ENCODE data around the gene TXK. TPM values are rescaled to one million over a fixed set of nuclear protein-coding genes. Genes with fewer than 3 reads are reported as not detected.

TXK gene
- total and polyA plus RNA-seq, 12 donors, result 0.55 to 4.9 (median 1.4) TPM

GRCh38 chr4:48067536-48067935, 66.5 kb downstream of the TXK start:
- 81 to 95% (median 88%) methylated on average over 9 of the region's 9 CpGs for WGBS, 4 donors

DNA sequence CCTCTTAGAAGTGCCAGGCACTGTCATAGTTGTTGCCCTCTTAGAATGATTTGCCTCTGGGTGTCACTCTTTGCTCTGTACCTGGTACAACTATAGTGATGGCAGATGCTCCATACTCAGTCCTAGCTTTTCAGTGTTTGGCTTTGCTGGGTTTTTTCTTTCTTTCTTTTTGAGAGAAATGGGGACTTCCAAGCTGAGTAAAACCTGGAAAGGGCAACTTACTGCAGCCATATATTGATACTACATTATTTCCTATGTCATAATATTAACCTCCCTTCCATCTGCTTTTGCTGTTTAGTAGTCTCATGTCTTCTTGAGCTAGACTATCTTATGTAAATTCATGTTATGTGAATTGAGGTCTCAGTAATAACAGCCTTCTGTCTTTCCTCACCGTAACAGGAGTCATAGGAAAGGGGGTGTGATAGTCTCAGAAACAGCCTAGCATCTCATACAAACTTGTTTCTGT, 68.4 kb downstream of the TXK start:
- Histone ChIP-seq H3K4me1 (replicated peaks in 1 of 2) (no peaks in the 10 kb centered on the region), H3K27ac (no peak overlapping the region), H3K27me3 (no peaks in the 10 kb centered on the region), H3K4me3 (no peak overlapping the region), H3K36me3 (replicated peaks in 1 of 2) (no peaks in the 10 kb centered on the region), H3K9me3 (replicated peaks in 1 of 3) (no peaks in the 10 kb centered on the region)
- intact Hi-C loops (cut with DNase I), result no loop called here
- WGBS, 4 donors, result 85 to 94% (median 90%) methylated on average over 1 of the region's 1 CpG
- TF ChIP-seq POLR2A (IDR thresholded peaks at IDR 0.05), result no peak
- no peak for TF ChIP-seq CTCF (IDR thresholded peaks at IDR 0.05)
- DNase-seq, result no peak

More at GRCh38 chr4:48067536-48067935, 66.5 kb downstream of the TXK start:
- TF ChIP-seq POLR2A (IDR thresholded peaks at IDR 0.05) (no peak), CTCF (IDR thresholded peaks at IDR 0.05) (no peak)
- Histone ChIP-seq H3K9me3 (replicated peaks in 1 of 3) (no peaks in the 10 kb centered on the region), H3K36me3 (replicated peaks in 1 of 2) (no peaks in the 10 kb centered on the region), H3K27ac (no peak overlapping the region), H3K4me1 (replicated peaks in 1 of 2) (no peaks in the 10 kb centered on the region), H3K27me3 (no peaks in the 10 kb centered on the region), H3K4me3 (no peak overlapping the region)
- DNase-seq, result no peak
- intact Hi-C loops (cut with DNase I), result no loop called here

DNA sequence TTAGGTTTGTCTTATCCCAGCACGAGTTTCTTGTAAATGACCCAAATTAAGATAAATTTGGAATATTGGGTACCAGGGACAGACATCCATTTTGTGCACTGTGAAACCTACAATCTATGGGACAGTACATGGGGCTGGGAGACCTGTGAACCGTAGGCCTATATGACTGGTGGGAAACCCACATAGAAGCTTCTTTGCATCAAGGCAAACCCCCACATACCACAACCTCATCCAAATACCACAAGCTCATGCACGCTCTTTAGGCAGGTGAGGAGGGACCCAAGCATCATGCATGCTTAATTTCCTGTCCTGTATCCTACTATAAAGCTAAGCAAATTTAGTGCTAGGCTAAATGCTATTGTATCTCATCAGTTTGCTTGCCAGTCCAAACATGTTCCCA, 69.7 kb downstream of the TXK start:
- Histone ChIP-seq H3K27me3 (no peaks in the 10 kb centered on the region), H3K27ac (no peak overlapping the region), H3K36me3 (replicated peaks in 1 of 2) (no peaks in the 10 kb centered on the region), H3K4me3 (no peak overlapping the region), H3K4me1 (replicated peaks in 1 of 2) (peaks cover 0 to 4% of the 10 kb centered on the region in 2 donors), H3K9me3 (replicated peaks in 1 of 3) (no peaks in the 10 kb centered on the region)
- TF ChIP-seq CTCF (IDR thresholded peaks at IDR 0.05), result no peak
- no peak for TF ChIP-seq POLR2A (IDR thresholded peaks at IDR 0.05)
- 82 to 89% (median 86%) methylated on average over 3 of the region's 3 CpGs for WGBS, 4 donors
- intact Hi-C loops (cut with DNase I), result no loop called here
- no peak for DNase-seq

DNA sequence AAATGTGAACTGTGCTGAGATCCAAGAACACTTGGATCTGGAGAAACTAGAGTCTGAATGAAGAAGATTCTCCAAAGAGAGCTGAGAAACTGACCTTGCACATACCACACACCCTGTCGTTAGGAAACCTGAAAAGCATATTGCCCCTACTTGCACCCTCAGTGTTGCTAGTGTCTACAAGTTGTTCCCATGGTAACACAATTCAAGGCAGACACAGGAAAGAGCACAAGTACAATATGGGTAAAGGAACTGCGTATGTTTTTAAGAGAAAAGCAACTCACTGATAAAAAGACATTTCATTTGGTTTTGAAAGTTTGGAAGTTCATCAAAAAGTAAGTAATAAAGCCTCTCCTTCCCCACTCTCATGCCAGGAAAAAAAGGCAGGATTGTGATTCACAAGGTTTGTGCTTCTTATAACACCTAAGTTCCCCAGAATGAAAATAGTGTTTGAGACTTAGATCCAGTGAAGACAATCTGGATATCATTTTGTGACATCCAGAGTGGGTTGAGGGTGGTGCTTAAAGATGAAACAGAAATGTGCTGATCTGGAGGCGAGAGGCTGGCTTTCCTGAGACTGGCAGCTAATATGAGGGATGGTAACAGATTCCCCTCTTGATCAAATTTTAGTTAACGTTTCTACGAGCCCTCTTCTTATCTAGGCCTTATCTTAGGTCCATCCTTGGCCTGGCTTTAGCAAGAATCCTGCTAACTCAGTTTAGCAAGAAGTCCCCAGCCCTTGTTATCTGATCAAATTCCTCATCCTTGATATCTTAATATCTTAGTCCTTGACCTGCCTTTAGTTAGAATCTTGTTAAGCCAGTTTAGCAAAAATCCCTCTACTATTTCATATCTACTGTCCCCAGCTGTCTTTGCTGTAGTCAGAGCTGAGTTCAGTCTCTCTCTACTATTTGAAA, 75.2 kb downstream of the TXK start:
- Histone ChIP-seq H3K36me3 (replicated peaks in 1 of 2) (no peaks in the 10 kb centered on the region), H3K4me1 (replicated peaks in 1 of 2) (peaks cover 4 to 5% of the 10 kb centered on the region in 2 donors), H3K9me3 (replicated peaks in 1 of 3) (no peaks in the 10 kb centered on the region), H3K27me3 (no peaks in the 10 kb centered on the region), H3K27ac (no peak overlapping the region), H3K4me3 (no peak overlapping the region)
- 49 to 60% (median 56%) methylated on average over 5 of the region's 5 CpGs for WGBS, 4 donors
- no peak for DNase-seq
- no peak for TF ChIP-seq CTCF (IDR thresholded peaks at IDR 0.05)
- no peak for TF ChIP-seq POLR2A (IDR thresholded peaks at IDR 0.05)
- intact Hi-C loops (cut with DNase I), result no loop called here
